Upper lobe of left lung (tissue), 4 donors: ENCODE measurements around the gene JTB.

Experiments
- CTCF ChIP-seq, 6 experiments: fragments of 450-650 bp in 4 of 6; fragments of 200-600 bp in 2 of 6; sonication (generic) in 2 of 6; IDR thresholded peaks; one replicate each; pipeline ENCODE4 v1.5.1; 2016 to 2019; ENCODE audit warnings: antibody characterized with exemption in 6 of 6
- EP300 ChIP-seq, 4 donors: sonication (generic); formaldehyde crosslinking; IDR thresholded peaks; one replicate each; pipeline ENCODE4 v1.5.1; 2017; ENCODE audit warnings: antibody characterized with exemption in 4 of 4, control low read depth in 2 of 4
- POLR2A ChIP-seq, 4 donors: fragments of 450-650 bp; IDR thresholded peaks; one replicate each; pipeline ENCODE4 v1.5.1; 2016 to 2017; ENCODE audit warnings: antibody characterized with exemption in 4 of 4, mild to moderate bottlenecking in 2 of 4
- POLR2AphosphoS5 ChIP-seq, 2 donors: sonication (generic); formaldehyde crosslinking; IDR thresholded peaks; one replicate each; pipeline ENCODE4 v1.5.1; 2017; ENCODE audit warnings: antibody characterized with exemption in 2 of 2

GRCh38 chr1:153991806-153992205, 14.3 kb upstream of the JTB start:
- TF ChIP-seq CTCF (IDR thresholded peaks at IDR 0.05): no peak
- TF ChIP-seq POLR2A (IDR thresholded peaks at IDR 0.05): no peak
- TF ChIP-seq EP300 (IDR thresholded peaks at IDR 0.05): no peak
- TF ChIP-seq POLR2AphosphoS5 (IDR thresholded peaks at IDR 0.05): no peak
